GM10266 (cell line): ENCODE results near the gene TNFRSF11A.

Experiments
- DNase-seq: peaks from one replicate; pipeline ENCODE4 v3.0.0; 2012; ENCODE audit errors: extremely low spot score
- TF ChIP-seq, protein P1 (sequence below): IDR thresholded peaks from 2 replicates; pipeline ENCODE4 v1.5.1; 2012; ENCODE audit warnings: mild to moderate bottlenecking, low read depth; ENCODE audit not compliant: control insufficient read depth, insufficient read depth; ENCODE audit errors: missing control alignments

TNFRSF11A gene

GRCh38 chr18:62360805-62361204, 35.7 kb downstream of the TNFRSF11A start:
- no peak for DNase-seq
- TF ChIP-seq, protein P1, sequence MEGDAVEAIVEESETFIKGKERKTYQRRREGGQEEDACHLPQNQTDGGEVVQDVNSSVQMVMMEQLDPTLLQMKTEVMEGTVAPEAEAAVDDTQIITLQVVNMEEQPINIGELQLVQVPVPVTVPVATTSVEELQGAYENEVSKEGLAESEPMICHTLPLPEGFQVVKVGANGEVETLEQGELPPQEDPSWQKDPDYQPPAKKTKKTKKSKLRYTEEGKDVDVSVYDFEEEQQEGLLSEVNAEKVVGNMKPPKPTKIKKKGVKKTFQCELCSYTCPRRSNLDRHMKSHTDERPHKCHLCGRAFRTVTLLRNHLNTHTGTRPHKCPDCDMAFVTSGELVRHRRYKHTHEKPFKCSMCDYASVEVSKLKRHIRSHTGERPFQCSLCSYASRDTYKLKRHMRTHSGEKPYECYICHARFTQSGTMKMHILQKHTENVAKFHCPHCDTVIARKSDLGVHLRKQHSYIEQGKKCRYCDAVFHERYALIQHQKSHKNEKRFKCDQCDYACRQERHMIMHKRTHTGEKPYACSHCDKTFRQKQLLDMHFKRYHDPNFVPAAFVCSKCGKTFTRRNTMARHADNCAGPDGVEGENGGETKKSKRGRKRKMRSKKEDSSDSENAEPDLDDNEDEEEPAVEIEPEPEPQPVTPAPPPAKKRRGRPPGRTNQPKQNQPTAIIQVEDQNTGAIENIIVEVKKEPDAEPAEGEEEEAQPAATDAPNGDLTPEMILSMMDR = no peak

- TF ChIP-seq, protein P1 = no peak
- no peak for DNase-seq
Measured at GRCh38 chr18:62361288-62361687, 36.2 kb downstream of the TNFRSF11A start.

DNA sequence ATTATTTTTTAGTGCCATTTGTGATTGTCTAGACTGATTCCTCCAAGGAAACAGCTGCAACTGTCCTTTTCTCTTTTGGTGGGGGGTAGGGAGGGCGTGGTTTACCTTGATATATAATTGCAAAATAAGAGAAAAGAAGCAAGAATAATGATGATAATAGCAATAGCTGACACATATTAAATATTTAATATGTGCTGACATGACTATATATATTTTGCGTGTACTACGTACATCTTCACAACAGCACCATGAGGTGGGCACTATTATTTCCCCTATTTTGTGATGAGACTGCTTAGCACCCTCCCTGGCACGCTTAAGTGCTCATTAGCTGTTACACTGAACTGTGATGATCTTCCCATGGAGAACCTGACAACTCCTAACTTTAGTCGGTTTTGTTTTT, 39.4 kb downstream of the TNFRSF11A start:
- TF ChIP-seq, protein P1 = no peak
- DNase-seq = no peak

DNA sequence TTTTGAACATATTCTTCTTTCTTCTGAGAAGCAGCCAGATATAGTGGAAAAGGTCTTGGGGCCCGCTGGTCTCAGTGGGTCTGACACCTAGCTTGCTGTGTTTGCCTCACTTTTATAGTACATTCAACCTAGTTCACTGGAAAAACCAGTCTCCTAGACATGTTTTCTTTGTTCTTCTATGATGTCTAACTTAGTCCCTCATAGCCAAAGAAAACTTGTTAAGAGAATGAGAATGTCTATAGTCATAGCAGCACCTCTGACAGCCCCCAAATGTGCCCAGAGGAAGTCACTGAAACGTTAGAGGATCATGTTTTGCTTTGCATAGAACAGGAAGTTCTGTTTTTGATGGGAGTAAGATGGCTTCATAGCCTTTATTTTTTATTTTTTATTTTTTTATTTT, 40.3 kb downstream of the TNFRSF11A start:
- no peak for DNase-seq
- TF ChIP-seq, protein P1 = no peak

DNA sequence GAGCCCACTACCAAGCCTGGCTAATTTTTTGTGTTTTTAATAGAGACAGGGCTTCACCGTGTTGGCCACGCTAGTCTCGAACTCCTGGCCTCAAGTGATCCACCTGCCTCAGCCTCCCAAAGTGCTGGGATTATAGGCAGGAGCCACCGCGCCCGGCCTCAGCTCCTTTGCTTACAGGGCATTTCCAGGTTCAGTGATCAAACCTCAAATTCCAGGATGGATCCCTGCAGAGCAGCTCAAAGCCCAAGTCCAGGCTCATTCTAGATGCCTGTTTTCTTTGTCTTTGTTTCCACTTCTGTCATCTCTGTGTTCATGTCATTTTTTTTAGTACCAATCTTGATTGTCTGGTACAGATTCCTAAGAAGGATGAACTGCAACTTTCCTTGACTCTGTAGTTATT, 41.9 kb downstream of the TNFRSF11A start:
- no peak for DNase-seq
- TF ChIP-seq, protein P1 = no peak

GRCh38 chr18:62368100-62368499, 43.0 kb downstream of the TNFRSF11A start:
- no peak for DNase-seq
- TF ChIP-seq, protein P1 = no peak

GRCh38 chr18:62369129-62369644, 44.1 kb downstream of the TNFRSF11A start:
- DNase-seq = no peak
- TF ChIP-seq, protein P1 = no peak
